HepG2 (cell line): ENCODE measurements around the gene GBGT1. TPM values are rescaled to one million over a fixed set of nuclear protein-coding genes. Genes with fewer than 3 reads are reported as not detected.

Experiments used
- CC2D1A ChIP-seq: sonication (generic); formaldehyde crosslinking; IDR thresholded peaks from 2 replicates; pipeline ENCODE4 v1.8.1; 2023; ENCODE audit warnings: mild to moderate bottlenecking, missing genetic modification reagents
- CCDC6 ChIP-seq: sonication (generic); formaldehyde crosslinking; IDR thresholded peaks from 2 replicates; pipeline ENCODE4 v1.8.1; 2022; ENCODE audit warnings: mild to moderate bottlenecking, missing genetic modification reagents, moderate library complexity
- ESRRA ChIP-seq: sonication (generic); formaldehyde crosslinking; IDR thresholded peaks from 2 replicates; pipeline ENCODE4 v1.5.1; 2020; ENCODE audit warnings: mild to moderate bottlenecking, low read depth, missing genetic modification reagents
- KMT2A ChIP-seq: sonication (generic); formaldehyde crosslinking; IDR thresholded peaks from 2 replicates; pipeline ENCODE4 v1.4.0; 2020; ENCODE audit warnings: missing genetic modification reagents
- MBD4 ChIP-seq: IDR thresholded peaks from 2 replicates; pipeline ENCODE4 v1.6.1; 2012; ENCODE audit warnings: low read length, inconsistent platforms, borderline replicate concordance
- MTF2 ChIP-seq: sonication (generic); formaldehyde crosslinking; IDR thresholded peaks from 2 replicates; pipeline ENCODE4 v1.5.0; 2020; ENCODE audit warnings: missing genetic modification reagents, borderline replicate concordance
- NFKB2 ChIP-seq: sonication (generic); formaldehyde crosslinking; IDR thresholded peaks from 2 replicates; pipeline ENCODE4 v1.4.0; 2020; ENCODE audit warnings: missing genetic modification reagents, borderline replicate concordance
- PCBP1 ChIP-seq: fragments of 200-400 bp; formaldehyde crosslinking; IDR thresholded peaks from 2 replicates; pipeline ENCODE4 v1.6.1; 2017; ENCODE audit warnings: mild to moderate bottlenecking, low read depth, low read length, borderline replicate concordance
- TEAD3 ChIP-seq: optimal IDR thresholded peaks from 2 replicates; pipeline ENCODE3; 2016; ENCODE audit warnings: borderline replicate concordance
- ZFP82 ChIP-seq: sonication (generic); formaldehyde crosslinking; IDR thresholded peaks from 2 replicates; pipeline ENCODE4 v1.5.1; 2020; ENCODE audit warnings: mild to moderate bottlenecking, missing genetic modification reagents, borderline replicate concordance
- ZNF251 ChIP-seq: sonication (generic); formaldehyde crosslinking; IDR thresholded peaks from 2 replicates; pipeline ENCODE4 v1.9.0; 2021; ENCODE audit warnings: mild to moderate bottlenecking, missing genetic modification reagents
- ZNF329 ChIP-seq: sonication (generic); formaldehyde crosslinking; IDR thresholded peaks from 2 replicates; pipeline ENCODE4 v1.9.0; 2021; ENCODE audit warnings: low read depth, mild to moderate bottlenecking, missing genetic modification reagents
- ZNF34 ChIP-seq: sonication (generic); formaldehyde crosslinking; IDR thresholded peaks from 2 replicates; pipeline ENCODE4 v1.4.0; 2020; ENCODE audit warnings: mild to moderate bottlenecking, missing genetic modification reagents, borderline replicate concordance
- ZNF432 ChIP-seq: sonication (generic); formaldehyde crosslinking; IDR thresholded peaks from 2 replicates; pipeline ENCODE4 v1.5.0; 2020; ENCODE audit warnings: missing genetic modification reagents, mild to moderate bottlenecking, borderline replicate concordance
- ZNF616 ChIP-seq: sonication (generic); formaldehyde crosslinking; IDR thresholded peaks from 2 replicates; pipeline ENCODE4 v1.5.0; 2020; ENCODE audit warnings: low read depth, mild to moderate bottlenecking, missing genetic modification reagents
- ZNF775 ChIP-seq: sonication (generic); formaldehyde crosslinking; IDR thresholded peaks from 2 replicates; pipeline ENCODE4 v1.4.0; 2020; ENCODE audit warnings: missing genetic modification reagents, mild to moderate bottlenecking, moderate library complexity, borderline replicate concordance
- ZNF83 ChIP-seq: sonication (generic); formaldehyde crosslinking; IDR thresholded peaks from 2 replicates; pipeline ENCODE4 v1.4.0; 2020; ENCODE audit warnings: missing genetic modification reagents, mild to moderate bottlenecking, borderline replicate concordance
- ZNF879 ChIP-seq: sonication (generic); formaldehyde crosslinking; IDR thresholded peaks from 2 replicates; pipeline ENCODE4 v1.8.1; 2023; ENCODE audit warnings: missing genetic modification reagents
- ZSCAN21 ChIP-seq: sonication (generic); formaldehyde crosslinking; IDR thresholded peaks from 2 replicates; pipeline ENCODE4 v1.8.0; 2022; ENCODE audit warnings: mild to moderate bottlenecking, missing genetic modification reagents, moderate library complexity, borderline replicate concordance
- polyA plus RNA-seq, 8 experiments: library from polyadenylated mRNA; depleted of rRNA in 3 of 8; stranded (reverse) in 7 of 8; unstranded in 1 of 8; fragments of >200 nt; fragmentation: Illumina TruSeq in 4 of 8; extraction: Trizol in 4 of 8; gene quantifications; 2 replicates each; pipeline versions ENCODE4 v1.2.1 to v1.2.3, GENCODE V29; 2011 to 2016; ENCODE audit warnings: low read depth in 4 of 8, missing spikeins in 1 of 8, mixed read lengths in 1 of 8; ENCODE audit not compliant: insufficient read depth in 1 of 8
- total RNA-seq, 5 experiments: library from RNA; depleted of rRNA; stranded (reverse); fragments of >200 nt; fragmentation: Illumina TruSeq; extraction: Trizol; gene quantifications; 2 replicates each; pipeline ENCODE4 v1.2.3, GENCODE V29; 2016; ENCODE audit warnings: low read depth in 1 of 5
- TF ChIP-seq, protein P1 (sequence below): sonication (generic); formaldehyde crosslinking; IDR thresholded peaks from 2 replicates; pipeline ENCODE4 v1.4.0; 2020; ENCODE audit warnings: missing genetic modification reagents, borderline replicate concordance
- TF ChIP-seq, protein P2 (sequence below): sonication (generic); formaldehyde crosslinking; IDR thresholded peaks from 2 replicates; pipeline ENCODE4 v1.5.0; 2020; ENCODE audit warnings: missing genetic modification reagents, mild to moderate bottlenecking, borderline replicate concordance
- TF ChIP-seq, protein P3 (sequence below): sonication (generic); formaldehyde crosslinking; conservative IDR thresholded peaks from 2 replicates; pipeline ENCODE4 v1.5.0; 2020; ENCODE audit warnings: missing genetic modification reagents
- TF ChIP-seq, protein P4 (sequence below): sonication (generic); IDR thresholded peaks from 2 replicates; pipeline ENCODE4 v1.6.1; 2016; ENCODE audit warnings: low read depth, borderline replicate concordance

The GBGT1 gene
- total and polyA plus RNA-seq, 2 of the 13 experiments (the other 11 are each of a cell fraction or from before 2014, with no cell fraction given): not detected

DNA sequence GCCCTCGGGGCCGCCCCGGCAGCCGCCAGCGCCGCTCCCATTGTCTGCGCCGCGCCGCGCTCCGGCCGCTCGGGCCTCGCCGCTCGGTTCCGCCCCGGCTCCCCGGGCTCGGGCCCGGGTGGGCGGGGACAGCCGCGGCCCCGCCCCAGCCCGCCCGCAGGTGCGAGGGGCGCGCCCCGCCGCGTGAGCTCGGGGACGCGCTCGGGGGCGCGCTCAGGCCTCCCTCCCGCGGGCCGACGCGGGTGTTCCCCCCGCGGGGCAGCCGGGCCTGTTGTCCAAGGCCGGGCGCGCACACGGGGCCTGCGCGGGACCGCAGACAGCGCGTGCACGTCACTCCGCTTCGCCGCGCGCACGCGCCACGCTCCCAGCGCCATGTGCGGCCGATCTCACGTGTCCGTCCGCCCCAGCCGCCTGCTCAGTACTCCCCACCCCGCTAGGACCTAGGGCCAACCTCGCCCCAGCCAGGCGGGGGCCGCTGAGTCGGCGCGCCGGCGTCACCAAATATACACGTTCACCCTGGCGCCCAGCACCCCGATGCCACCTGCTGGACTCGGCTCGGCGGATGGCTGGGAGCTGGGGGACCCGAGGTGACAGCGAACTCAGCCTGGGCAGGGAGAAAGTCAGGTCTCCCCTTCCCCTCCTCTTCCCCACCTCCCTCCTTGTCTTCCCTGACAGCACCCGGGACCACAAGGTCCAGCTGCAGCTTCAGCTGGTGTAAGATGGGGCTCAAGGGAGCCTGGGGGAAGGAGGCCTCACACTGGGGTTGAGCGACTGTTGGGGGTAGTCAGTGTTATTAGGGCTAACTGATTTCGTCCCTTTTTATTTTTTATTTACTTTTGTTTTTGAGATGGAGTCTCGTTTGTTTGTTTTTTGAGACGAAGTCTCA lies 14.3 kb downstream of the GBGT1 start (continued):
- TF ChIP-seq ZNF616 (CRISPR knock-in tag) (peak; percentile 77; the same call in 1 of the 2 replicates), MTF2 (CRISPR knock-in tag) (peak; percentile 93; the same call in 1 of the 2 replicates), ZFP82 (0 out of 2 replicates have a peak, but pooled peaks have one; percentile 60), ESRRA (CRISPR knock-in tag) (peak; percentile 63; the same call in 1 of the 2 replicates), KMT2A (CRISPR knock-in tag) (no peak), CCDC6 (peak; percentile 88; the same call in 1 of the 2 replicates), ZSCAN21 (CRISPR knock-in tag) (peak; percentile 97), ZNF83 (CRISPR knock-in tag) (peak; percentile 40; the same call in 1 of the 2 replicates), ZNF432 (no peak), MBD4 (no peak), PCBP1 (0 out of 2 replicates have a peak, but pooled peaks have one; percentile 65), TEAD3 (CRISPR knock-in tag) (peak; percentile 58), ZNF34 (CRISPR knock-in tag) (no peak), CC2D1A (CRISPR knock-in tag) (no peak), ZNF251 (CRISPR knock-in tag) (no peak), NFKB2 (CRISPR knock-in tag) (peak; percentile 73; the same call in 1 of the 2 replicates), ZNF329 (CRISPR knock-in tag) (no peak), ZNF879 (CRISPR knock-in tag) (no peak; the same call in 1 of the 2 replicates), ZNF775 (CRISPR knock-in tag) (no peak)
- TF ChIP-seq, protein P1, sequence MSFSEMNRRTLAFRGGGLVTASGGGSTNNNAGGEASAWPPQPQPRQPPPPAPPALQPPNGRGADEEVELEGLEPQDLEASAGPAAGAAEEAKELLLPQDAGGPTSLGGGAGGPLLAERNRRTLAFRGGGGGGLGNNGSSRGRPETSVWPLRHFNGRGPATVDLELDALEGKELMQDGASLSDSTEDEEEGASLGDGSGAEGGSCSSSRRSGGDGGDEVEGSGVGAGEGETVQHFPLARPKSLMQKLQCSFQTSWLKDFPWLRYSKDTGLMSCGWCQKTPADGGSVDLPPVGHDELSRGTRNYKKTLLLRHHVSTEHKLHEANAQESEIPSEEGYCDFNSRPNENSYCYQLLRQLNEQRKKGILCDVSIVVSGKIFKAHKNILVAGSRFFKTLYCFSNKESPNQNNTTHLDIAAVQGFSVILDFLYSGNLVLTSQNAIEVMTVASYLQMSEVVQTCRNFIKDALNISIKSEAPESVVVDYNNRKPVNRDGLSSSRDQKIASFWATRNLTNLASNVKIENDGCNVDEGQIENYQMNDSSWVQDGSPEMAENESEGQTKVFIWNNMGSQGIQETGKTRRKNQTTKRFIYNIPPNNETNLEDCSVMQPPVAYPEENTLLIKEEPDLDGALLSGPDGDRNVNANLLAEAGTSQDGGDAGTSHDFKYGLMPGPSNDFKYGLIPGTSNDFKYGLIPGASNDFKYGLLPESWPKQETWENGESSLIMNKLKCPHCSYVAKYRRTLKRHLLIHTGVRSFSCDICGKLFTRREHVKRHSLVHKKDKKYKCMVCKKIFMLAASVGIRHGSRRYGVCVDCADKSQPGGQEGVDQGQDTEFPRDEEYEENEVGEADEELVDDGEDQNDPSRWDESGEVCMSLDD: no peak
- TF ChIP-seq, protein P2, sequence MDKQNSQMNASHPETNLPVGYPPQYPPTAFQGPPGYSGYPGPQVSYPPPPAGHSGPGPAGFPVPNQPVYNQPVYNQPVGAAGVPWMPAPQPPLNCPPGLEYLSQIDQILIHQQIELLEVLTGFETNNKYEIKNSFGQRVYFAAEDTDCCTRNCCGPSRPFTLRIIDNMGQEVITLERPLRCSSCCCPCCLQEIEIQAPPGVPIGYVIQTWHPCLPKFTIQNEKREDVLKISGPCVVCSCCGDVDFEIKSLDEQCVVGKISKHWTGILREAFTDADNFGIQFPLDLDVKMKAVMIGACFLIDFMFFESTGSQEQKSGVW: no peak
- TF ChIP-seq, protein P3, sequence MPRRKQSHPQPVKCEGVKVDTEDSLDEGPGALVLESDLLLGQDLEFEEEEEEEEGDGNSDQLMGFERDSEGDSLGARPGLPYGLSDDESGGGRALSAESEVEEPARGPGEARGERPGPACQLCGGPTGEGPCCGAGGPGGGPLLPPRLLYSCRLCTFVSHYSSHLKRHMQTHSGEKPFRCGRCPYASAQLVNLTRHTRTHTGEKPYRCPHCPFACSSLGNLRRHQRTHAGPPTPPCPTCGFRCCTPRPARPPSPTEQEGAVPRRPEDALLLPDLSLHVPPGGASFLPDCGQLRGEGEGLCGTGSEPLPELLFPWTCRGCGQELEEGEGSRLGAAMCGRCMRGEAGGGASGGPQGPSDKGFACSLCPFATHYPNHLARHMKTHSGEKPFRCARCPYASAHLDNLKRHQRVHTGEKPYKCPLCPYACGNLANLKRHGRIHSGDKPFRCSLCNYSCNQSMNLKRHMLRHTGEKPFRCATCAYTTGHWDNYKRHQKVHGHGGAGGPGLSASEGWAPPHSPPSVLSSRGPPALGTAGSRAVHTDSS (CRISPR knock-in tag): 0 out of 2 replicates have a peak, but pooled peaks have one; percentile 34
- TF ChIP-seq, protein P4, sequence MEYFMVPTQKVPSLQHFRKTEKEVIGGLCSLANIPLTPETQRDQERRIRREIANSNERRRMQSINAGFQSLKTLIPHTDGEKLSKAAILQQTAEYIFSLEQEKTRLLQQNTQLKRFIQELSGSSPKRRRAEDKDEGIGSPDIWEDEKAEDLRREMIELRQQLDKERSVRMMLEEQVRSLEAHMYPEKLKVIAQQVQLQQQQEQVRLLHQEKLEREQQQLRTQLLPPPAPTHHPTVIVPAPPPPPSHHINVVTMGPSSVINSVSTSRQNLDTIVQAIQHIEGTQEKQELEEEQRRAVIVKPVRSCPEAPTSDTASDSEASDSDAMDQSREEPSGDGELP: peak; percentile 17; the same call in 1 of the 2 replicates
